ENCODE results near the gene LRPAP1.

- TF ChIP-seq POLR2A (IDR thresholded peaks at IDR 0.05) (no peak), CTCF (IDR thresholded peaks at IDR 0.05) (peak in 1 of 6 experiments; percentile 6)
These were observed 70.5 kb downstream of the LRPAP1 start for GRCh38 chr4:3461515-3462291.

Measured in esophagus squamous epithelium (tissue), 4 donors.